ENCODE measurements around the gene CCNY.

DNA sequence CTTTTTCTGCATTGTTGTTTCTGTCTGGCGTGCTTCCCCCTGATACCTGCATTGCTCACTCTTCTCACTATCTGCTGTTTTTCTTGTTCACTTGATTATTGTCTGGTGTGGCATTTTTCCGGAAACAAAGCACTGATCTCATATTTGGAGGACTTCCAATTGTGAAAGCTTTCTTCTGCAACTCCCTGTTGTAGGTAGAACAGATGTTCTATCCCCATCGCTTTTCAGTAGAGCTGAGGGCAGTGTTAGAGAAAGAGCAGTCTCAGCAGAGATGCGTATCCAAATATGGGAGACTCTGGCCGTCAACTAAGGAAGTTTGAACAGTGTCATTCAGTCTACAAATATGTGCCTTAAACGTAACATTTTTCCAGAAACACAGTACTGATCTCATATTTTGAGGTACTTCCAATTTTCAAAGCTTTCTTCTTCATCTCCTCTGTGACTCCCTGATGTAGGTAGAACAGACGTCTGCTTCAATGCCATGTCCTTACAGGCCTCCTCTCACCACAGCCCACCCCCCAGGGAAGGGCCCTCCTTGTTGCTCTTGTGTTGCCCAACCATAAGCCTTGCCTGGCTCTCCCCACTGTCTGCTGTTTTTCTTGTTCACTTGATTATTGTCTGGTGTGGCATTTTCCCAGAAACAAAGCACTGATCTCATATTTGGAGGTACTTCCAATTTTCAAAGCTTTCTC is 241.8 kb downstream of the CCNY start:
- TF ChIP-seq, protein P1, sequence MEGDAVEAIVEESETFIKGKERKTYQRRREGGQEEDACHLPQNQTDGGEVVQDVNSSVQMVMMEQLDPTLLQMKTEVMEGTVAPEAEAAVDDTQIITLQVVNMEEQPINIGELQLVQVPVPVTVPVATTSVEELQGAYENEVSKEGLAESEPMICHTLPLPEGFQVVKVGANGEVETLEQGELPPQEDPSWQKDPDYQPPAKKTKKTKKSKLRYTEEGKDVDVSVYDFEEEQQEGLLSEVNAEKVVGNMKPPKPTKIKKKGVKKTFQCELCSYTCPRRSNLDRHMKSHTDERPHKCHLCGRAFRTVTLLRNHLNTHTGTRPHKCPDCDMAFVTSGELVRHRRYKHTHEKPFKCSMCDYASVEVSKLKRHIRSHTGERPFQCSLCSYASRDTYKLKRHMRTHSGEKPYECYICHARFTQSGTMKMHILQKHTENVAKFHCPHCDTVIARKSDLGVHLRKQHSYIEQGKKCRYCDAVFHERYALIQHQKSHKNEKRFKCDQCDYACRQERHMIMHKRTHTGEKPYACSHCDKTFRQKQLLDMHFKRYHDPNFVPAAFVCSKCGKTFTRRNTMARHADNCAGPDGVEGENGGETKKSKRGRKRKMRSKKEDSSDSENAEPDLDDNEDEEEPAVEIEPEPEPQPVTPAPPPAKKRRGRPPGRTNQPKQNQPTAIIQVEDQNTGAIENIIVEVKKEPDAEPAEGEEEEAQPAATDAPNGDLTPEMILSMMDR (IDR thresholded peaks at IDR 0.05; ENCODE audit: low read length), result no peak
- TF ChIP-seq EZH2phosphoT487 (IDR thresholded peaks at IDR 0.05; ENCODE audit: low read length), result no peak
- no peak for TF ChIP-seq EZH2 (optimal IDR thresholded peaks at IDR 0.05; ENCODE audit: low read depth, low read length)

Data from MM.1S (cell line).